ENCODE measurements around the gene R3HDM1.

The R3HDM1 gene

DNA sequence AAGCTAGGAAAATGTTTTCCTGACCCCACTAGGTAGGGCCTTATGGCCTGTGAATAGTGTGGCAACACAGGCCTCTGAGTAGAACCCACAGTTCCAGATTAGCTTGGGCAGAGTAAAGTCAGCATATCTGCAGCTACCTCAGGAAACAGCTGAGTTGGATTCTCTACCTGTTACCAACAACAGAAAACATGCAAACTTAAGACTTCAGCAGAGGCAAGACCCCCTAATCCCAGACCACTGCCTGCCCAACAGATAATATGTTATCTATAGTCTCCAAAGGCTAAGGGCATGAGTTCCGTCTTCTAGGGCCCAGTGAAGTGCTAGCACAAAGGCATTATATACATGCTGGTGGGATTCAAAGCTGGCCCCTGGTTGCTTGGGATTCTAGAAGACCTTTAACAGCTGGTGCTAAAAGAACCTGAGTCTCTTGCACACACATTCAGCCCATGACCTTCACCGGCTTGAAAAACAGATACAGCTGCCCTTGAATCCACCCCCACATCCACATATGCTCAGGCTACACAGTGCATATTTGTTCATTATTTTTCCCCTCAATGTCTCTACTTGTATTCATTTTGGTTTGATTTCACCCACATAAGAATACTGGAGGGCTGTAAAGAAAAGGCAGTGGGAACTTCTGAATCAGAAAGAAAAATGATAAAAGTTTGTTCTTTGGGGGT lies 196.9 kb downstream of the R3HDM1 start:
- no peak for DNase-seq (ENCODE audit: low read depth)
- no peak overlapping the region for H3K4me3 ChIP-seq (ENCODE audit: control insufficient read depth, low read depth, low read length)
- TF ChIP-seq, protein P1, sequence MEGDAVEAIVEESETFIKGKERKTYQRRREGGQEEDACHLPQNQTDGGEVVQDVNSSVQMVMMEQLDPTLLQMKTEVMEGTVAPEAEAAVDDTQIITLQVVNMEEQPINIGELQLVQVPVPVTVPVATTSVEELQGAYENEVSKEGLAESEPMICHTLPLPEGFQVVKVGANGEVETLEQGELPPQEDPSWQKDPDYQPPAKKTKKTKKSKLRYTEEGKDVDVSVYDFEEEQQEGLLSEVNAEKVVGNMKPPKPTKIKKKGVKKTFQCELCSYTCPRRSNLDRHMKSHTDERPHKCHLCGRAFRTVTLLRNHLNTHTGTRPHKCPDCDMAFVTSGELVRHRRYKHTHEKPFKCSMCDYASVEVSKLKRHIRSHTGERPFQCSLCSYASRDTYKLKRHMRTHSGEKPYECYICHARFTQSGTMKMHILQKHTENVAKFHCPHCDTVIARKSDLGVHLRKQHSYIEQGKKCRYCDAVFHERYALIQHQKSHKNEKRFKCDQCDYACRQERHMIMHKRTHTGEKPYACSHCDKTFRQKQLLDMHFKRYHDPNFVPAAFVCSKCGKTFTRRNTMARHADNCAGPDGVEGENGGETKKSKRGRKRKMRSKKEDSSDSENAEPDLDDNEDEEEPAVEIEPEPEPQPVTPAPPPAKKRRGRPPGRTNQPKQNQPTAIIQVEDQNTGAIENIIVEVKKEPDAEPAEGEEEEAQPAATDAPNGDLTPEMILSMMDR (IDR thresholded peaks at IDR 0.05; ENCODE audit: control insufficient read depth, insufficient read depth, low read depth, low read length, missing control alignments): no peak

DNA sequence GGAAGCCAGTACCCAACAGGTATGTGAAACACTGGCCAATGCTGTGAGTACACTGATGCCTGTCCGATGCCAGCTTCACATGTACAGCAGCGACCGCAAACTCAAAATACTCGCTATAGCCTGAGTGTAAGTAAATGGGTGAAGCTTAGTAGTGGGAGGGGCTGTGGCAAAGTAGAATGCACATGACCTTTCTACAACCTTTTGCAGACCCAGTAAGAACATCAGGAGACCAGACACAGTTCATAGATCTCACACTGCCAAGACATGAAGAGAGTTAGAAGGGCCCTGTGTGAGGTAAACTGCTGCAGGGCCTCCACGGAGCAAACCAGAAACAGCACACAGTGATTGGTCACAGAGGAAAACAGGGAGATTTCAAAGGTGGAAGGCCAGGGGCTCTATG lies 201.3 kb downstream of the R3HDM1 start:
- no peak for DNase-seq (ENCODE audit: low read depth)
- no peak overlapping the region for H3K4me3 ChIP-seq (ENCODE audit: control insufficient read depth, low read depth, low read length)
- TF ChIP-seq, protein P1 (IDR thresholded peaks at IDR 0.05; ENCODE audit: control insufficient read depth, insufficient read depth, low read depth, low read length, missing control alignments): no peak

DNA sequence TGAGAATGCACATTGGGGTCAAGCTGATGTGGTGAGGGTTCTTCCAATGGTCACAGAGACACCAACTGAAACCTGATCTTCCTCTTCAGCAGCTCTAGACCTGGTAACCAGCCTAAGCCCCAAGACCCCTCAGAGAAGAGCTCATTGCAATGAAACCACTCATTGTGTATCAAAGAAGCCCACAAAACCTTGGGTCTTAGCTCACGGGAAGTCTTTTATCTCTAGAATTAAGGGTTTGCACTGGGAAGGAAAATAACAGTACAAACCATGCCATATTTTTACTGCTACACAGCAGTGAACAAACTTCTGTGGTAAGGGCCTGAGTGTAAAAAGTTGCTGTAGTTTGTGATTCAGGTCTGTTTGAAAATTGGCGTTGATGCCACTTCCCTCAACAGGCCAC lies 201.8 kb downstream of the R3HDM1 start:
- H3K4me3 ChIP-seq (ENCODE audit: control insufficient read depth, low read depth, low read length): no peak overlapping the region
- TF ChIP-seq, protein P1 (IDR thresholded peaks at IDR 0.05; ENCODE audit: control insufficient read depth, insufficient read depth, low read depth, low read length, missing control alignments): no peak
- DNase-seq (ENCODE audit: low read depth): no peak

DNA sequence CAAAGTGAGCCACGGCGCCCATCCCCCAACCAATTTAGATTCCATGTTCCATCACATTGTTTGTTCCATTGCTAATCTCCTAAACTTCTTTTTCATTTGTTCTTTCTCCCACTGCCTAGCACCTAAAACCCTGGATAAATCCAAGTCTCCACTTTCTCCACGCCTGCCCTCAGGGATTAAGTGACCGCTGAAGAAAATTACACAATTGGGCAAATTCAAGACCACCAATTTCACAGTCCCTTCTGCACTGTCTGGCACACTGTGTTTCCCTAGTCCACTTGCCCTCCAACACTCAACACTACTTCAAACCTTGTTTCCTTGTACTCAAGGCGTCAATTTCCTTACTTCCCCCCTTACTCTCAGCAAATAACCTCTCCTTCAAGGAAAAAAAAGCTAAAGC lies 205.3 kb downstream of the R3HDM1 start:
- no peak for DNase-seq (ENCODE audit: low read depth)
- TF ChIP-seq, protein P1 (IDR thresholded peaks at IDR 0.05; ENCODE audit: control insufficient read depth, insufficient read depth, low read depth, low read length, missing control alignments): no peak
- no peak overlapping the region for H3K4me3 ChIP-seq (ENCODE audit: control insufficient read depth, low read depth, low read length)

DNA sequence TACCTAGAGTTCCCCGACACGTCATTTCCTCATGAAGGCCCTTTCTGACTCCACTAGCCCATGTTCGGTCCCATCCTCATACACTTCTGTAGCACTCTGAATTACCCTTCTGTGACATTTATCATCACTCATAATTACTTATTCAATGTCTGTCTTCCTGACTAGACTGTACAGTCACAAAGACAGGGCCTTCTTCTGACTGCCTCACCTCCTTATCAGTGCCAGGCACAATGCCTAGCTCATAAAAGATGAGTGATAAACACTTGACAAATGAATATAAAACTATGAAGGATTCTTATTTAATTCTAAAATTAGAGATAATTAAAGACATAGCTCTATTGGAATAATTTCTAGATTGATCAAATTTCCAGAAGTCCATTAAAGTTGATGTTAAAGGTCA lies 208.9 kb downstream of the R3HDM1 start:
- no peak for DNase-seq (ENCODE audit: low read depth)
- TF ChIP-seq, protein P1 (IDR thresholded peaks at IDR 0.05; ENCODE audit: control insufficient read depth, insufficient read depth, low read depth, low read length, missing control alignments): no peak
- no peak overlapping the region for H3K4me3 ChIP-seq (ENCODE audit: control insufficient read depth, low read depth, low read length)

DNA sequence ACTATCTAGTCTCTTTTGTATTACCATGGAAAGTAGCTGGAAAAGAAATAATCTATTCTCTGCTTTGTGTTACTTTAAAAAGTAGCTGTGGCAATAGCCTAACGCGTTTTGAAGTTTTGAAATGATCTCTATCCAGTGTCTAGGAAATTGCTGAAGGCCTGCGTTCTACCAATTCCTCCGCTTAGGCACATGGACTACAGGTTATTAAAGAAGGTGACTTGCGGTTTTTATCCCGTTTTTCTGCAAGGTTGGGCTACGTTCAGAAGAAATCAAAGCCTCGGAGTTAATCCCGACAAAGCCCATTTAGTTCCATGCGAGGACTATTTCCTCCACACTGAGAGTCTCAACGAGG lies 209.7 kb downstream of the R3HDM1 start:
- TF ChIP-seq, protein P1 (IDR thresholded peaks at IDR 0.05; ENCODE audit: control insufficient read depth, insufficient read depth, low read depth, low read length, missing control alignments): no peak
- no peak overlapping the region for H3K4me3 ChIP-seq (ENCODE audit: control insufficient read depth, low read depth, low read length)

More for the DNA sequence above, 209.7 kb downstream of the R3HDM1 start:
- DNase-seq (ENCODE audit: low read depth): no peak
